Uterus (tissue), 2 donors: ENCODE data around the gene SSTR4.

Source experiments
- POLR2A ChIP-seq, 2 donors: fragments of 450-650 bp; IDR thresholded peaks; one replicate each; pipeline ENCODE4 v1.6.1; 2016; ENCODE audit warnings: antibody characterized with exemption in 2 of 2, mild to moderate bottlenecking in 1 of 2, moderate library complexity in 1 of 2
- TF ChIP-seq, protein P1 (sequence below), 4 experiments: fragments of 200-600 bp in 2 of 4; fragments of 450-650 bp in 2 of 4; sonication (generic) in 2 of 4; IDR thresholded peaks; one replicate each; pipeline ENCODE4 v1.5.1; 2016 to 2019; ENCODE audit warnings: antibody characterized with exemption in 4 of 4, mild to moderate bottlenecking in 2 of 4, moderate library complexity in 1 of 4

DNA sequence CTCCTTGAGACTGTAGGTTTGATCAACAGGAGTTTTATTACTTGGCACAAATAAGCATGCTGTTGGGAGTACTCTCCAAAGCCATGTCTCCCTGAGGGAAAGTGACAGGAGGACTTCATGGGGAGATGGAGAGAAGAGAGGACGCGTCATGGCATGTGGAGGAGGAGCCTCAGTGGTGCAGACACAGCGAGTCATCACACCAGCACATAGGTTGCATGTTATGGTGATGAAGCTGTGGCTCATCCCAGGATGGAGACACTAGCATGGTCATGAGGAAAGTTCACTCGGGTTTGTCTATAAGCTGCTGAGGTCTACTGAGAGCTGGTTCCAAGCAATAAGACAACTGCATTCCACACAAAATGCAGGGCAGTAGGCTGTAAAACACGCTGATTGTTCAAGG, 13.2 kb upstream of the SSTR4 start:
- TF ChIP-seq, protein P1, sequence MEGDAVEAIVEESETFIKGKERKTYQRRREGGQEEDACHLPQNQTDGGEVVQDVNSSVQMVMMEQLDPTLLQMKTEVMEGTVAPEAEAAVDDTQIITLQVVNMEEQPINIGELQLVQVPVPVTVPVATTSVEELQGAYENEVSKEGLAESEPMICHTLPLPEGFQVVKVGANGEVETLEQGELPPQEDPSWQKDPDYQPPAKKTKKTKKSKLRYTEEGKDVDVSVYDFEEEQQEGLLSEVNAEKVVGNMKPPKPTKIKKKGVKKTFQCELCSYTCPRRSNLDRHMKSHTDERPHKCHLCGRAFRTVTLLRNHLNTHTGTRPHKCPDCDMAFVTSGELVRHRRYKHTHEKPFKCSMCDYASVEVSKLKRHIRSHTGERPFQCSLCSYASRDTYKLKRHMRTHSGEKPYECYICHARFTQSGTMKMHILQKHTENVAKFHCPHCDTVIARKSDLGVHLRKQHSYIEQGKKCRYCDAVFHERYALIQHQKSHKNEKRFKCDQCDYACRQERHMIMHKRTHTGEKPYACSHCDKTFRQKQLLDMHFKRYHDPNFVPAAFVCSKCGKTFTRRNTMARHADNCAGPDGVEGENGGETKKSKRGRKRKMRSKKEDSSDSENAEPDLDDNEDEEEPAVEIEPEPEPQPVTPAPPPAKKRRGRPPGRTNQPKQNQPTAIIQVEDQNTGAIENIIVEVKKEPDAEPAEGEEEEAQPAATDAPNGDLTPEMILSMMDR (IDR thresholded peaks at IDR 0.05): no peak
- TF ChIP-seq POLR2A (IDR thresholded peaks at IDR 0.05): no peak
